Esophagus squamous epithelium (tissue), 4 donors: ENCODE measurements around the gene C10orf120.

Source experiments
- POLR2A ChIP-seq, 4 donors: fragments of 450-650 bp; IDR thresholded peaks; one replicate each; pipeline ENCODE4 v1.6.1; 2017; ENCODE audit warnings: antibody characterized with exemption in 4 of 4, mild to moderate bottlenecking in 4 of 4, moderate library complexity in 3 of 4
- TF ChIP-seq, protein P1 (sequence below), 6 experiments: fragments of 450-650 bp in 4 of 6; fragments of 200-600 bp in 2 of 6; sonication (generic) in 2 of 6; IDR thresholded peaks; one replicate each; pipeline ENCODE4 v1.5.1; 2016 to 2019; ENCODE audit warnings: antibody characterized with exemption in 6 of 6, mild to moderate bottlenecking in 4 of 6, moderate library complexity in 4 of 6

- TF ChIP-seq, protein P1, sequence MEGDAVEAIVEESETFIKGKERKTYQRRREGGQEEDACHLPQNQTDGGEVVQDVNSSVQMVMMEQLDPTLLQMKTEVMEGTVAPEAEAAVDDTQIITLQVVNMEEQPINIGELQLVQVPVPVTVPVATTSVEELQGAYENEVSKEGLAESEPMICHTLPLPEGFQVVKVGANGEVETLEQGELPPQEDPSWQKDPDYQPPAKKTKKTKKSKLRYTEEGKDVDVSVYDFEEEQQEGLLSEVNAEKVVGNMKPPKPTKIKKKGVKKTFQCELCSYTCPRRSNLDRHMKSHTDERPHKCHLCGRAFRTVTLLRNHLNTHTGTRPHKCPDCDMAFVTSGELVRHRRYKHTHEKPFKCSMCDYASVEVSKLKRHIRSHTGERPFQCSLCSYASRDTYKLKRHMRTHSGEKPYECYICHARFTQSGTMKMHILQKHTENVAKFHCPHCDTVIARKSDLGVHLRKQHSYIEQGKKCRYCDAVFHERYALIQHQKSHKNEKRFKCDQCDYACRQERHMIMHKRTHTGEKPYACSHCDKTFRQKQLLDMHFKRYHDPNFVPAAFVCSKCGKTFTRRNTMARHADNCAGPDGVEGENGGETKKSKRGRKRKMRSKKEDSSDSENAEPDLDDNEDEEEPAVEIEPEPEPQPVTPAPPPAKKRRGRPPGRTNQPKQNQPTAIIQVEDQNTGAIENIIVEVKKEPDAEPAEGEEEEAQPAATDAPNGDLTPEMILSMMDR (IDR thresholded peaks at IDR 0.05), result no peak
- no peak for TF ChIP-seq POLR2A (IDR thresholded peaks at IDR 0.05)
Measured at GRCh38 chr10:122740640-122741039, 41.0 kb upstream of the C10orf120 start.
